DOHH2 (cell line): ENCODE results near the gene DPYD.

Source experiments
- CTCF ChIP-seq: fragments of 200-600 bp; sonication (generic); IDR thresholded peaks from one replicate; pipeline ENCODE4 v1.5.1; 2014; ENCODE audit warnings: antibody characterized with exemption, mild to moderate bottlenecking, low read depth, low read length; ENCODE audit not compliant: poor library complexity, severe bottlenecking
- EZH2phosphoT487 ChIP-seq: fragments of 200-600 bp; sonication (generic); IDR thresholded peaks from 2 replicates; pipeline ENCODE4 v1.6.1; 2017; ENCODE audit warnings: borderline replicate concordance, mild to moderate bottlenecking, antibody characterized with exemption, low read length, moderate library complexity, mixed read lengths

DNA sequence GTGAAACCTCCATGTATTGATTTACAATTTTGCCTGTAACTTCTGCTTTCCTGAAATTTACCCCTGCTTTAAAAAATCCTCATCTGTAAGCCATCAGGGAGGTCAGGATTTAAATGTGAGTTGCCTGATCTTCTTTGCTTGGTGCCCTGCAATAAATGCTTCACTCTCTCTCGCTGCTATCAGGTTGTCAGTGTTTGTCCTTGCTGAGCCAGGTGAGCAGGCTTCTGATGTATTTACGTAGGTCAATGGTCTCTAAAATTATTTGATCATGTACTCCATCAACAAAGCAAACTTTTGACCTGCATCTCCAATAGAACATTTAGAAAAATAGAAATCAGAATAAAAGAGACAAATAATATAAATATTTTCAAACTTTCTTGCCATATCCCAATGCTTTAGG lies 453.4 kb downstream of the DPYD start:
- TF ChIP-seq CTCF (no peak), EZH2phosphoT487 (no peak)
